GM23338 (cell line): ENCODE measurements around the gene CASTOR1. TPM values are rescaled to one million over a fixed set of nuclear protein-coding genes. Genes with fewer than 3 reads are reported as not detected.

ENCODE experiments used
- ATAC-seq: fragments of 200-7000 bp; cut with Tn5 transposase; 3 replicates; pipeline ENCODE4 v1.9.1; 2020
- DNase-seq: peaks from one replicate; pipeline ENCODE4 v3.0.0-alpha.2; 2015; ENCODE audit warnings: low spot score
- H2AFZ ChIP-seq: fragments of 200-600 bp; sonication (generic); 2 replicates; pipeline ENCODE4 v1.8.0; 2016; ENCODE audit warnings: antibody characterized with exemption, mild to moderate bottlenecking, moderate library complexity
- H3F3A ChIP-seq: fragments of 200-600 bp; sonication (generic); replicated peaks from 2 replicates; pipeline ENCODE4 v1.8.0; 2017; ENCODE audit warnings: antibody characterized with exemption, mixed run types, low read depth
- H3K27ac ChIP-seq: fragments of 200-600 bp; sonication (generic); 2 replicates; pipeline ENCODE4 v1.6.1; 2016; ENCODE audit warnings: low read depth
- H3K27me3 ChIP-seq: fragments of 200-600 bp; sonication (generic); 2 replicates; pipeline ENCODE4 v1.8.0; 2016; ENCODE audit warnings: mild to moderate bottlenecking, mixed run types, moderate library complexity; ENCODE audit not compliant: insufficient read depth
- H3K36me3 ChIP-seq: fragments of 200-600 bp; sonication (generic); 2 replicates; pipeline ENCODE4 v1.8.0; 2016; ENCODE audit warnings: mild to moderate bottlenecking; ENCODE audit not compliant: insufficient read depth
- H3K4me1 ChIP-seq: fragments of 200-600 bp; sonication (generic); 2 replicates; pipeline ENCODE4 v1.8.0; 2016; ENCODE audit warnings: mild to moderate bottlenecking, moderate library complexity; ENCODE audit not compliant: insufficient read depth
- H3K4me2 ChIP-seq: fragments of 200-600 bp; sonication (generic); 2 replicates; pipeline ENCODE4 v1.7.1; 2017; ENCODE audit warnings: mixed run types
- H3K4me3 ChIP-seq: fragments of 200-600 bp; sonication (generic); 2 replicates; pipeline ENCODE4 v1.6.1; 2016; ENCODE audit warnings: mixed run types
- H3K79me2 ChIP-seq: fragments of 200-600 bp; sonication (generic); replicated peaks from 2 replicates; pipeline ENCODE4 v1.8.0; 2017; ENCODE audit warnings: mild to moderate bottlenecking; ENCODE audit not compliant: insufficient read depth
- H3K9me2 ChIP-seq: fragments of 200-600 bp; sonication (generic); 2 replicates; pipeline ENCODE4 v1.8.0; 2017; ENCODE audit not compliant: insufficient read depth
- H4K20me1 ChIP-seq: fragments of 200-600 bp; sonication (generic); replicated peaks from 2 replicates; pipeline ENCODE4 v1.8.0; 2017; ENCODE audit warnings: mild to moderate bottlenecking; ENCODE audit not compliant: insufficient read depth
- H3K27ac Mint-ChIP-seq: 2 replicates; pipeline ENCODE4 v1.8.0; 2020; ENCODE audit warnings: inconsistent platforms, mild to moderate bottlenecking, moderate library complexity, mixed read lengths
- H3K27me3 Mint-ChIP-seq: 3 replicates; pipeline ENCODE4 v1.8.0; 2022; ENCODE audit warnings: low read depth, mild to moderate bottlenecking, moderate library complexity, mixed read lengths, inconsistent platforms; ENCODE audit not compliant: insufficient read depth, poor library complexity
- H3K36me3 Mint-ChIP-seq: 3 replicates; pipeline ENCODE4 v1.8.0; 2021; ENCODE audit warnings: low read depth, mild to moderate bottlenecking, inconsistent platforms, moderate library complexity, mixed read lengths
- H3K4me1 Mint-ChIP-seq: 3 replicates; pipeline ENCODE4 v1.8.0; 2020; ENCODE audit warnings: mild to moderate bottlenecking, inconsistent platforms, mixed read lengths
- H3K4me3 Mint-ChIP-seq: 3 replicates; pipeline ENCODE4 v1.8.0; 2021; ENCODE audit warnings: moderate library complexity, mild to moderate bottlenecking, inconsistent platforms, mixed read lengths
- H3K9me3 Mint-ChIP-seq: 3 replicates; pipeline ENCODE4 v1.8.0; 2020; ENCODE audit warnings: moderate library complexity, mild to moderate bottlenecking, inconsistent platforms, mixed read lengths
- CREB1 ChIP-seq: fragments of 250-450 bp; sonication (Bioruptor Pico); IDR thresholded peaks from 2 replicates; pipeline ENCODE4 v1.5.0; 2020; ENCODE audit warnings: low read depth, mild to moderate bottlenecking, moderate library complexity
- EZH2phosphoT487 ChIP-seq: fragments of 200-600 bp; sonication (generic); IDR thresholded peaks from one replicate; pipeline ENCODE4 v1.8.1; 2018; ENCODE audit warnings: antibody characterized with exemption; ENCODE audit not compliant: unreplicated experiment
- JUNB ChIP-seq: IDR thresholded peaks from one replicate; pipeline ENCODE4 v1.6.1; 2016; ENCODE audit warnings: antibody characterized with exemption; ENCODE audit not compliant: unreplicated experiment
- NANOG ChIP-seq: IDR thresholded peaks from 2 replicates; pipeline ENCODE4 v1.6.1; 2016; ENCODE audit warnings: antibody characterized with exemption, borderline replicate concordance
- ZNF331 ChIP-seq: fragments of 250-450 bp; sonication (Bioruptor Pico); IDR thresholded peaks from 2 replicates; pipeline ENCODE4 v1.5.0; 2020; ENCODE audit warnings: low read depth, mild to moderate bottlenecking, moderate library complexity
- polyA plus RNA-seq: library from polyadenylated mRNA; unstranded; fragments of >200 nt; fragmentation: Nextera tagmentation; extraction: Ambion mirVana; gene quantifications from 2 replicates; pipeline ENCODE4 v1.2.1, GENCODE V29; 2016
- total RNA-seq: library from RNA; depleted of rRNA; stranded (reverse); fragments of >200 nt; shearing (Covaris generic); gene quantifications from 2 replicates; pipeline ENCODE4 v1.2.3, GENCODE V29; 2014
- TF ChIP-seq, protein P1 (sequence below): fragments of 250-450 bp; sonication (Bioruptor Pico); IDR thresholded peaks from 2 replicates; pipeline ENCODE4 v1.5.0; 2020; ENCODE audit warnings: mild to moderate bottlenecking, moderate library complexity

The CASTOR1 gene
- total and polyA plus RNA-seq, 2 experiments from 2014 or later = 11.3 to 23.2 TPM

DNA sequence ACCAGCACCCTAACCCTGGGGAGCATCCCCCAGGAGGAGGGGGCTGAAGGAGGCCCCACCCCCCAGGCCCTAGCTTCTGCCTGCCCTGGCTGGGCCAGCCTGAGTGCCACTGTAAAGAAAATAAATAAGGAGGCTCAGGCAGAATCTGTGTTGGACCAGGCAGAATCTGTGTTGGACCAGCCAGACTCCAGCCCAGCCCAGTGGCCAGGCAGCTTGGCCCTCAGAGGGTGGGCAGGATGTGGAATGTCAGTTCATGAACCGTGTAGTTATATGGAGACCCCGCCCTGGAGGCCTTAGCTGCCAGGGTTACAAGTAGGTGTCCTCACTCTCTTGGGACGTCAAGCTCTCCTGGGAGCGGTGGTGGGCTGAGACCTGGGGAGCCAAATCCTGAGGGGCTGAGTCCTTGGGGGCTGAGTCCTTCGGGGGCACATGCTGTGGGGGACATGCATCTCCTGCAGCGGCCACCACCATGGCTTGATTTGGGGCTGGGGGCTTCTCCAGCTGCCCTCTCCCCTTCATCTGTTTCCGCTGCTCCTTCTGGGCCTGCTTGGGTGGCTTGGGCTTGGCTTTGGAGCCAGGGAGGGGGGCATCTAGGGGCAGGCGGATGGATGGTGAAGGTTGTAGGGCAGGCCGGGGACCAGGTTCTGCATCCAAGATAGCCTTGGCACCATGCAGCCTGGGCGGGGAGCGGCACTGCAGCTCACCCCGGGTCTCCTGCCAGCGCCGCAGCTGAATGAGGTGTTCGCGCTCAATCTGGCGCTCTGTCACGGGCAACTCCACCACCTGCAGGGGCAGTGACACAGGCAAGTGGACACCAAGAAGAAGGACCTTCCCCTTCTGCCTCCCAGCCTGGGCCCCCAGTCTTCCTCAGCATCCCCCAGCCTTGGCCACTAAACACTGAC, 3.0 kb upstream of the CASTOR1 start:
- peaks cover 21% of the 10 kb centered on the region for H3K27me3 Mint-ChIP-seq
- Histone ChIP-seq H3K27ac (no peak overlapping the region), H3K4me3 (no peak overlapping the region), H3F3A (peaks cover 11% of the 10 kb centered on the region), H4K20me1 (no peaks in the 10 kb centered on the region; the same call in 1 of the 2 replicates), H2AFZ (no peak overlapping the region), H3K27me3 (peaks cover 7% of the 10 kb centered on the region; the same call in 1 of the 2 replicates), H3K4me1 (peaks cover 14% of the 10 kb centered on the region; the same call in 1 of the 2 replicates), H3K36me3 (no peaks in the 10 kb centered on the region), H3K4me2 (no peak overlapping the region), H3K79me2 (no peaks in the 10 kb centered on the region), H3K9me2 (no peaks in the 10 kb centered on the region)
- H3K27ac Mint-ChIP-seq = no peak overlapping the region
- no peak for ATAC-seq
- no peak for TF ChIP-seq JUNB
- TF ChIP-seq CREB1 (CRISPR knock-in tag) = no peak
- no peak for TF ChIP-seq EZH2phosphoT487
- TF ChIP-seq ZNF331 (CRISPR knock-in tag) = no peak
- TF ChIP-seq, protein P1, sequence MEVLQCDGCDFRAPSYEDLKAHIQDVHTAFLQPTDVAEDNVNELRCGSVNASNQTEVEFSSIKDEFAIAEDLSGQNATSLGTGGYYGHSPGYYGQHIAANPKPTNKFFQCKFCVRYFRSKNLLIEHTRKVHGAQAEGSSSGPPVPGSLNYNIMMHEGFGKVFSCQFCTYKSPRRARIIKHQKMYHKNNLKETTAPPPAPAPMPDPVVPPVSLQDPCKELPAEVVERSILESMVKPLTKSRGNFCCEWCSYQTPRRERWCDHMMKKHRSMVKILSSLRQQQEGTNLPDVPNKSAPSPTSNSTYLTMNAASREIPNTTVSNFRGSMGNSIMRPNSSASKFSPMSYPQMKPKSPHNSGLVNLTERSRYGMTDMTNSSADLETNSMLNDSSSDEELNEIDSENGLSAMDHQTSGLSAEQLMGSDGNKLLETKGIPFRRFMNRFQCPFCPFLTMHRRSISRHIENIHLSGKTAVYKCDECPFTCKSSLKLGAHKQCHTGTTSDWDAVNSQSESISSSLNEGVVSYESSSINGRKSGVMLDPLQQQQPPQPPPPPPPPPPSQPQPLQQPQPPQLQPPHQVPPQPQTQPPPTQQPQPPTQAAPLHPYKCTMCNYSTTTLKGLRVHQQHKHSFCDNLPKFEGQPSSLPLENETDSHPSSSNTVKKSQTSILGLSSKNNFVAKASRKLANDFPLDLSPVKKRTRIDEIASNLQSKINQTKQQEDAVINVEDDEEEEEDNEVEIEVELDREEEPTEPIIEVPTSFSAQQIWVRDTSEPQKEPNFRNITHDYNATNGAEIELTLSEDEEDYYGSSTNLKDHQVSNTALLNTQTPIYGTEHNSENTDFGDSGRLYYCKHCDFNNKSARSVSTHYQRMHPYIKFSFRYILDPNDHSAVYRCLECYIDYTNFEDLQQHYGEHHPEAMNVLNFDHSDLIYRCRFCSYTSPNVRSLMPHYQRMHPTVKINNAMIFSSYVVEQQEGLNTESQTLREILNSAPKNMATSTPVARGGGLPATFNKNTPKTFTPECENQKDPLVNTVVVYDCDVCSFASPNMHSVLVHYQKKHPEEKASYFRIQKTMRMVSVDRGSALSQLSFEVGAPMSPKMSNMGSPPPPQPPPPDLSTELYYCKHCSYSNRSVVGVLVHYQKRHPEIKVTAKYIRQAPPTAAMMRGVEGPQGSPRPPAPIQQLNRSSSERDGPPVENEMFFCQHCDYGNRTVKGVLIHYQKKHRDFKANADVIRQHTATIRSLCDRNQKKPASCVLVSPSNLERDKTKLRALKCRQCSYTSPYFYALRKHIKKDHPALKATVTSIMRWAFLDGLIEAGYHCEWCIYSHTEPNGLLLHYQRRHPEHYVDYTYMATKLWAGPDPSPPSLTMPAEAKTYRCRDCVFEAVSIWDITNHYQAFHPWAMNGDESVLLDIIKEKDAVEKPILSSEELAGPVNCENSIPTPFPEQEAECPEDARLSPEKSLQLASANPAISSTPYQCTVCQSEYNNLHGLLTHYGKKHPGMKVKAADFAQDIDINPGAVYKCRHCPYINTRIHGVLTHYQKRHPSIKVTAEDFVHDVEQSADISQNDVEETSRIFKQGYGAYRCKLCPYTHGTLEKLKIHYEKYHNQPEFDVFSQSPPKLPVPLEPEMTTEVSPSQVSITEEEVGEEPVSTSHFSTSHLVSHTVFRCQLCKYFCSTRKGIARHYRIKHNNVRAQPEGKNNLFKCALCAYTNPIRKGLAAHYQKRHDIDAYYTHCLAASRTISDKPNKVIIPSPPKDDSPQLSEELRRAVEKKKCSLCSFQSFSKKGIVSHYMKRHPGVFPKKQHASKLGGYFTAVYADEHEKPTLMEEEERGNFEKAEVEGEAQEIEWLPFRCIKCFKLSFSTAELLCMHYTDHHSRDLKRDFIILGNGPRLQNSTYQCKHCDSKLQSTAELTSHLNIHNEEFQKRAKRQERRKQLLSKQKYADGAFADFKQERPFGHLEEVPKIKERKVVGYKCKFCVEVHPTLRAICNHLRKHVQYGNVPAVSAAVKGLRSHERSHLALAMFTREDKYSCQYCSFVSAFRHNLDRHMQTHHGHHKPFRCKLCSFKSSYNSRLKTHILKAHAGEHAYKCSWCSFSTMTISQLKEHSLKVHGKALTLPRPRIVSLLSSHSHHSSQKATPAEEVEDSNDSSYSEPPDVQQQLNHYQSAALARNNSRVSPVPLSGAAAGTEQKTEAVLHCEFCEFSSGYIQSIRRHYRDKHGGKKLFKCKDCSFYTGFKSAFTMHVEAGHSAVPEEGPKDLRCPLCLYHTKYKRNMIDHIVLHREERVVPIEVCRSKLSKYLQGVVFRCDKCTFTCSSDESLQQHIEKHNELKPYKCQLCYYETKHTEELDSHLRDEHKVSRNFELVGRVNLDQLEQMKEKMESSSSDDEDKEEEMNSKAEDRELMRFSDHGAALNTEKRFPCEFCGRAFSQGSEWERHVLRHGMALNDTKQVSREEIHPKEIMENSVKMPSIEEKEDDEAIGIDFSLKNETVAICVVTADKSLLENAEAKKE (CRISPR knock-in tag) = no peak
- no peak for TF ChIP-seq NANOG
- H3K36me3 Mint-ChIP-seq = no peaks in the 10 kb centered on the region
- H3K4me3 Mint-ChIP-seq = no peak overlapping the region
- no peaks in the 10 kb centered on the region for H3K9me3 Mint-ChIP-seq
- DNase-seq = no peak
- H3K4me1 Mint-ChIP-seq = peaks cover 14% of the 10 kb centered on the region; the same call in 2 of the 3 replicates
